ENCODE measurements around the gene CXCR5.

Gene CXCR5

DNA sequence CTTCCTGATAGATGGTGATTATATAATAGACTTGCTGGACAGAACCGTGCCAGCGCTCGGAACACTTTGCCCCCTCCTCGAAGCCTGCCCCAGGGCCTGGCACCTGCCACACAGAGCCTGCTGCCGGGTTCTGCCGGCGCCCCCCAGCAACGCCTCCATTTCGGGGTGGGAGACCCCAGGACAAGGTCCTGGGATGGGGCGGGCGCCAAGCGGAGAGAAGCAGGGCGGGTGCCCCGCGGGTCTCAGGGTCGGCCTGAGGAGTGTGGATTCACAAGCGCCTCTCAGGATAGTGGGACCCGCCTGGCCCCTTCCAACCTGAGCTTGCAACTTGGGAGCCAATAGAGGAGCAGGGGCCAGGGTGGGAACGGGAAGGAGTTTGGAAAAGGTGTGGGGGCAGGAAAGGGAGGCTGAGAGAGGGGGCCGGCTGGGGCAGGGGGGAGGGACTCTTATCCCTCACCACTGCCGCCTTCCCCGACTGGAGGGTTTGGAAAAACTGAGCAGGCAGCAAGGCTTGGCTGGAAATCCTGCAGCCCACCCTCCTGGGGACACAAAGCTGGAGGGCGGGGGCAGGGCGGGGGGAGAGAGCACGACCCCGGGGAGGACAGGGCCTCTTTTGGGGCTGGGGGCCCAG is 45.3 kb downstream of the CXCR5 start (continued):
- TF ChIP-seq, protein P1, sequence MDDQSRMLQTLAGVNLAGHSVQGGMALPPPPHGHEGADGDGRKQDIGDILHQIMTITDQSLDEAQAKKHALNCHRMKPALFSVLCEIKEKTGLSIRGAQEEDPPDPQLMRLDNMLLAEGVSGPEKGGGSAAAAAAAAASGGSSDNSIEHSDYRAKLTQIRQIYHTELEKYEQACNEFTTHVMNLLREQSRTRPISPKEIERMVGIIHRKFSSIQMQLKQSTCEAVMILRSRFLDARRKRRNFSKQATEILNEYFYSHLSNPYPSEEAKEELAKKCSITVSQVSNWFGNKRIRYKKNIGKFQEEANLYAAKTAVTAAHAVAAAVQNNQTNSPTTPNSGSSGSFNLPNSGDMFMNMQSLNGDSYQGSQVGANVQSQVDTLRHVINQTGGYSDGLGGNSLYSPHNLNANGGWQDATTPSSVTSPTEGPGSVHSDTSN (CRISPR knock-in tag; IDR thresholded peaks at IDR 0.05): no peak
- TF ChIP-seq ZNF623 (tag by site-specific recombination; IDR thresholded peaks at IDR 0.05) (no peak), ZNF311 (tag by site-specific recombination; IDR thresholded peaks at IDR 0.05; ENCODE audit: borderline replicate concordance) (no peak), ZXDB (tag by site-specific recombination; IDR thresholded peaks at IDR 0.05) (no peak; the same call in none of the 2 replicates), ZBTB8A (tag by site-specific recombination; IDR thresholded peaks at IDR 0.05) (no peak), ZNF677 (tag by site-specific recombination; IDR thresholded peaks at IDR 0.05) (no peak), ZNF596 (tag by site-specific recombination; IDR thresholded peaks at IDR 0.05) (no peak), ZNF169 (tag by site-specific recombination; IDR thresholded peaks at IDR 0.05) (no peak), YY2 (tag by site-specific recombination; IDR thresholded peaks at IDR 0.05) (no peak), ZNF707 (tag by site-specific recombination; IDR thresholded peaks at IDR 0.05) (no peak), ZNF239 (tag by site-specific recombination; IDR thresholded peaks at IDR 0.05) (no peak), ZNF37A (tag by site-specific recombination; IDR thresholded peaks at IDR 0.05) (no peak), ZNF350 (tag by site-specific recombination; IDR thresholded peaks at IDR 0.05) (no peak), ZNF404 (tag by site-specific recombination; IDR thresholded peaks at IDR 0.05) (no peak), ZNF133 (tag by site-specific recombination; IDR thresholded peaks at IDR 0.05) (no peak), BCL11A (tag by site-specific recombination; IDR thresholded peaks at IDR 0.05; ENCODE audit: low read depth) (peak; percentile 12; the same call in 1 of the 2 replicates), ZSCAN23 (tag by site-specific recombination; IDR thresholded peaks at IDR 0.05) (no peak), ZIC2 (tag by site-specific recombination; IDR thresholded peaks at IDR 0.05) (no peak), GLIS2 (tag by site-specific recombination; IDR thresholded peaks at IDR 0.05) (peak; percentile 8; the same call in 1 of the 2 replicates)
- TF ChIP-seq, protein P2, sequence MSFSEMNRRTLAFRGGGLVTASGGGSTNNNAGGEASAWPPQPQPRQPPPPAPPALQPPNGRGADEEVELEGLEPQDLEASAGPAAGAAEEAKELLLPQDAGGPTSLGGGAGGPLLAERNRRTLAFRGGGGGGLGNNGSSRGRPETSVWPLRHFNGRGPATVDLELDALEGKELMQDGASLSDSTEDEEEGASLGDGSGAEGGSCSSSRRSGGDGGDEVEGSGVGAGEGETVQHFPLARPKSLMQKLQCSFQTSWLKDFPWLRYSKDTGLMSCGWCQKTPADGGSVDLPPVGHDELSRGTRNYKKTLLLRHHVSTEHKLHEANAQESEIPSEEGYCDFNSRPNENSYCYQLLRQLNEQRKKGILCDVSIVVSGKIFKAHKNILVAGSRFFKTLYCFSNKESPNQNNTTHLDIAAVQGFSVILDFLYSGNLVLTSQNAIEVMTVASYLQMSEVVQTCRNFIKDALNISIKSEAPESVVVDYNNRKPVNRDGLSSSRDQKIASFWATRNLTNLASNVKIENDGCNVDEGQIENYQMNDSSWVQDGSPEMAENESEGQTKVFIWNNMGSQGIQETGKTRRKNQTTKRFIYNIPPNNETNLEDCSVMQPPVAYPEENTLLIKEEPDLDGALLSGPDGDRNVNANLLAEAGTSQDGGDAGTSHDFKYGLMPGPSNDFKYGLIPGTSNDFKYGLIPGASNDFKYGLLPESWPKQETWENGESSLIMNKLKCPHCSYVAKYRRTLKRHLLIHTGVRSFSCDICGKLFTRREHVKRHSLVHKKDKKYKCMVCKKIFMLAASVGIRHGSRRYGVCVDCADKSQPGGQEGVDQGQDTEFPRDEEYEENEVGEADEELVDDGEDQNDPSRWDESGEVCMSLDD (tag by site-specific recombination; IDR thresholded peaks at IDR 0.05): no peak; the same call in 1 of the 2 replicates
- TF ChIP-seq, protein P3, sequence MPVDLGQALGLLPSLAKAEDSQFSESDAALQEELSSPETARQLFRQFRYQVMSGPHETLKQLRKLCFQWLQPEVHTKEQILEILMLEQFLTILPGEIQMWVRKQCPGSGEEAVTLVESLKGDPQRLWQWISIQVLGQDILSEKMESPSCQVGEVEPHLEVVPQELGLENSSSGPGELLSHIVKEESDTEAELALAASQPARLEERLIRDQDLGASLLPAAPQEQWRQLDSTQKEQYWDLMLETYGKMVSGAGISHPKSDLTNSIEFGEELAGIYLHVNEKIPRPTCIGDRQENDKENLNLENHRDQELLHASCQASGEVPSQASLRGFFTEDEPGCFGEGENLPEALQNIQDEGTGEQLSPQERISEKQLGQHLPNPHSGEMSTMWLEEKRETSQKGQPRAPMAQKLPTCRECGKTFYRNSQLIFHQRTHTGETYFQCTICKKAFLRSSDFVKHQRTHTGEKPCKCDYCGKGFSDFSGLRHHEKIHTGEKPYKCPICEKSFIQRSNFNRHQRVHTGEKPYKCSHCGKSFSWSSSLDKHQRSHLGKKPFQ (tag by site-specific recombination; IDR thresholded peaks at IDR 0.05): no peak
- TF ChIP-seq, protein P4, sequence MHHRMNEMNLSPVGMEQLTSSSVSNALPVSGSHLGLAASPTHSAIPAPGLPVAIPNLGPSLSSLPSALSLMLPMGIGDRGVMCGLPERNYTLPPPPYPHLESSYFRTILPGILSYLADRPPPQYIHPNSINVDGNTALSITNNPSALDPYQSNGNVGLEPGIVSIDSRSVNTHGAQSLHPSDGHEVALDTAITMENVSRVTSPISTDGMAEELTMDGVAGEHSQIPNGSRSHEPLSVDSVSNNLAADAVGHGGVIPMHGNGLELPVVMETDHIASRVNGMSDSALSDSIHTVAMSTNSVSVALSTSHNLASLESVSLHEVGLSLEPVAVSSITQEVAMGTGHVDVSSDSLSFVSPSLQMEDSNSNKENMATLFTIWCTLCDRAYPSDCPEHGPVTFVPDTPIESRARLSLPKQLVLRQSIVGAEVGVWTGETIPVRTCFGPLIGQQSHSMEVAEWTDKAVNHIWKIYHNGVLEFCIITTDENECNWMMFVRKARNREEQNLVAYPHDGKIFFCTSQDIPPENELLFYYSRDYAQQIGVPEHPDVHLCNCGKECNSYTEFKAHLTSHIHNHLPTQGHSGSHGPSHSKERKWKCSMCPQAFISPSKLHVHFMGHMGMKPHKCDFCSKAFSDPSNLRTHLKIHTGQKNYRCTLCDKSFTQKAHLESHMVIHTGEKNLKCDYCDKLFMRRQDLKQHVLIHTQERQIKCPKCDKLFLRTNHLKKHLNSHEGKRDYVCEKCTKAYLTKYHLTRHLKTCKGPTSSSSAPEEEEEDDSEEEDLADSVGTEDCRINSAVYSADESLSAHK (tag by site-specific recombination; IDR thresholded peaks at IDR 0.05): no peak
- TF ChIP-seq, protein P5, sequence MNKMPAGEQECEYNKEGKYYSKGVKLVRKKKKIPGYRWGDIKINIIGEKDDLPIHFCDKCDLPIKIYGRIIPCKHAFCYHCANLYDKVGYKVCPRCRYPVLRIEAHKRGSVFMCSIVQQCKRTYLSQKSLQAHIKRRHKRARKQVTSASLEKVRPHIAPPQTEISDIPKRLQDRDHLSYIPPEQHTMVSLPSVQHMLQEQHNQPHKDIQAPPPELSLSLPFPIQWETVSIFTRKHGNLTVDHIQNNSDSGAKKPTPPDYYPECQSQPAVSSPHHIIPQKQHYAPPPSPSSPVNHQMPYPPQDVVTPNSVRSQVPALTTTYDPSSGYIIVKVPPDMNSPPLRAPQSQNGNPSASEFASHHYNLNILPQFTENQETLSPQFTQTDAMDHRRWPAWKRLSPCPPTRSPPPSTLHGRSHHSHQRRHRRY (tag by site-specific recombination; IDR thresholded peaks at IDR 0.05): no peak
- TF ChIP-seq, protein P6, sequence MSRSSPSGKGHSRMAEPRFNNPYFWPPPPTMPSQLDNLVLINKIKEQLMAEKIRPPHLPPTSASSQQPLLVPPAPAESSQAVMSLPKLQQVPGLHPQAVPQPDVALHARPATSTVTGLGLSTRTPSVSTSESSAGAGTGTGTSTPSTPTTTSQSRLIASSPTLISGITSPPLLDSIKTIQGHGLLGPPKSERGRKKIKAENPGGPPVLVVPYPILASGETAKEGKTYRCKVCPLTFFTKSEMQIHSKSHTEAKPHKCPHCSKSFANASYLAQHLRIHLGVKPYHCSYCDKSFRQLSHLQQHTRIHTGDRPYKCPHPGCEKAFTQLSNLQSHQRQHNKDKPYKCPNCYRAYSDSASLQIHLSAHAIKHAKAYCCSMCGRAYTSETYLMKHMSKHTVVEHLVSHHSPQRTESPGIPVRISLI (tag by site-specific recombination; IDR thresholded peaks at IDR 0.05): no peak
- TF ChIP-seq, protein P7, sequence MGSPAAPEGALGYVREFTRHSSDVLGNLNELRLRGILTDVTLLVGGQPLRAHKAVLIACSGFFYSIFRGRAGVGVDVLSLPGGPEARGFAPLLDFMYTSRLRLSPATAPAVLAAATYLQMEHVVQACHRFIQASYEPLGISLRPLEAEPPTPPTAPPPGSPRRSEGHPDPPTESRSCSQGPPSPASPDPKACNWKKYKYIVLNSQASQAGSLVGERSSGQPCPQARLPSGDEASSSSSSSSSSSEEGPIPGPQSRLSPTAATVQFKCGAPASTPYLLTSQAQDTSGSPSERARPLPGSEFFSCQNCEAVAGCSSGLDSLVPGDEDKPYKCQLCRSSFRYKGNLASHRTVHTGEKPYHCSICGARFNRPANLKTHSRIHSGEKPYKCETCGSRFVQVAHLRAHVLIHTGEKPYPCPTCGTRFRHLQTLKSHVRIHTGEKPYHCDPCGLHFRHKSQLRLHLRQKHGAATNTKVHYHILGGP (tag by site-specific recombination; IDR thresholded peaks at IDR 0.05): no peak
- TF ChIP-seq, protein P8, sequence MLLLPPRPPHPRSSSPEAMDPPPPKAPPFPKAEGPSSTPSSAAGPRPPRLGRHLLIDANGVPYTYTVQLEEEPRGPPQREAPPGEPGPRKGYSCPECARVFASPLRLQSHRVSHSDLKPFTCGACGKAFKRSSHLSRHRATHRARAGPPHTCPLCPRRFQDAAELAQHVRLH (tag by site-specific recombination; IDR thresholded peaks at IDR 0.05): no peak
- TF ChIP-seq, protein P9, sequence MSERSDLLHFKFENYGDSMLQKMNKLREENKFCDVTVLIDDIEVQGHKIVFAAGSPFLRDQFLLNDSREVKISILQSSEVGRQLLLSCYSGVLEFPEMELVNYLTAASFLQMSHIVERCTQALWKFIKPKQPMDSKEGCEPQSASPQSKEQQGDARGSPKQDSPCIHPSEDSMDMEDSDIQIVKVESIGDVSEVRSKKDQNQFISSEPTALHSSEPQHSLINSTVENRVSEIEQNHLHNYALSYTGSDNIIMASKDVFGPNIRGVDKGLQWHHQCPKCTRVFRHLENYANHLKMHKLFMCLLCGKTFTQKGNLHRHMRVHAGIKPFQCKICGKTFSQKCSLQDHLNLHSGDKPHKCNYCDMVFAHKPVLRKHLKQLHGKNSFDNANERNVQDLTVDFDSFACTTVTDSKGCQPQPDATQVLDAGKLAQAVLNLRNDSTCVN (tag by site-specific recombination; optimal IDR thresholded peaks at IDR 0.05): no peak
